Hepatocyte (in vitro differentiated cells): Measurements from ENCODE around the gene GIMD1. TPM values are rescaled to one million over a fixed set of nuclear protein-coding genes. Genes with fewer than 3 reads are reported as not detected.

Experiments
- DNase-seq: peaks from one replicate; pipeline ENCODE4 v3.0.0-alpha.2; 2016; ENCODE audit warnings: low spot score
- H2AFZ ChIP-seq: fragments of 200-600 bp; sonication (generic); 2 replicates; pipeline ENCODE4 v1.6.0; 2016; ENCODE audit warnings: antibody characterized with exemption, mild to moderate bottlenecking
- H3K27ac ChIP-seq: fragments of 200-600 bp; sonication (generic); 2 replicates; pipeline ENCODE4 v1.5.1; 2016; ENCODE audit warnings: mild to moderate bottlenecking
- H3K27me3 ChIP-seq: fragments of 200-600 bp; sonication (generic); 2 replicates; pipeline ENCODE4 v1.6.1; 2016
- H3K36me3 ChIP-seq: fragments of 200-600 bp; sonication (generic); replicated peaks from 2 replicates; pipeline ENCODE4 v1.5.1; 2016; ENCODE audit warnings: low read depth; ENCODE audit not compliant: insufficient read depth
- H3K4me1 ChIP-seq: fragments of 200-600 bp; sonication (generic); 2 replicates; pipeline ENCODE4 v1.5.1; 2016; ENCODE audit warnings: mild to moderate bottlenecking, moderate library complexity; ENCODE audit not compliant: insufficient read depth
- H3K4me2 ChIP-seq: fragments of 200-600 bp; sonication (generic); 2 replicates; pipeline ENCODE4 v1.6.0; 2016
- H3K4me3 ChIP-seq: fragments of 200-600 bp; sonication (generic); 2 replicates; pipeline ENCODE4 v1.5.1; 2016; ENCODE audit warnings: mild to moderate bottlenecking
- H3K79me2 ChIP-seq: fragments of 200-600 bp; sonication (generic); 2 replicates; pipeline ENCODE4 v1.6.0; 2017; ENCODE audit warnings: mild to moderate bottlenecking
- H3K9me2 ChIP-seq: fragments of 200-600 bp; sonication (generic); replicated peaks from 2 replicates; pipeline ENCODE4 v1.6.0; 2017; ENCODE audit warnings: mild to moderate bottlenecking; ENCODE audit not compliant: insufficient read depth
- H3K9me3 ChIP-seq: fragments of 200-600 bp; sonication (generic); 2 replicates; pipeline ENCODE4 v1.5.1; 2016; ENCODE audit warnings: low read depth, mild to moderate bottlenecking
- H4K20me1 ChIP-seq: fragments of 200-600 bp; sonication (generic); 2 replicates; pipeline ENCODE4 v1.6.0; 2016; ENCODE audit warnings: mild to moderate bottlenecking; ENCODE audit not compliant: insufficient read depth, poor library complexity, severe bottlenecking
- EZH2 ChIP-seq: fragments of 200-600 bp; sonication (generic); IDR thresholded peaks from 2 replicates; pipeline ENCODE4 v1.6.1; 2016; ENCODE audit warnings: antibody characterized with exemption, mild to moderate bottlenecking, borderline replicate concordance
- EZH2phosphoT487 ChIP-seq: fragments of 200-600 bp; sonication (generic); IDR thresholded peaks from one replicate; pipeline ENCODE4 v1.6.1; 2018; ENCODE audit warnings: antibody characterized with exemption, mild to moderate bottlenecking, low read depth, moderate library complexity; ENCODE audit not compliant: unreplicated experiment, severe bottlenecking
- WGBS: methylation state at CpG from one replicate; pipeline ENCODE4 v1.1.6; 2016; ENCODE audit warnings: low lambda C conversion rate; ENCODE audit errors: missing lambda C conversion rate; 5-methylcytosine and 5-hydroxymethylcytosine counted together
- polyA plus RNA-seq: library from polyadenylated mRNA; unstranded; fragments of >200 nt; fragmentation: Nextera tagmentation; extraction: Ambion mirVana; gene quantifications from 2 replicates; pipeline ENCODE4 v1.2.1, GENCODE V29; 2016
- total RNA-seq: library from RNA; depleted of rRNA; stranded (reverse); fragments of >200 nt; gene quantifications from 2 replicates; pipeline ENCODE4 v1.2.3, GENCODE V29; 2014
- TF ChIP-seq, protein P1 (sequence below): fragments of 200-600 bp; sonication (generic); IDR thresholded peaks from 2 replicates; pipeline ENCODE4 v1.5.1; 2016; ENCODE audit warnings: antibody characterized with exemption, mild to moderate bottlenecking; ENCODE audit not compliant: poor library complexity

Gene GIMD1
- total and polyA plus RNA-seq, 2 experiments from 2014 or later, result not detected

GRCh38 chr4:106353786-106354185 is 14.8 kb downstream of the GIMD1 start:
- no peaks in the 10 kb centered on the region for H3K4me1 ChIP-seq
- no peaks in the 10 kb centered on the region for H3K79me2 ChIP-seq
- H4K20me1 ChIP-seq, result no peaks in the 10 kb centered on the region
- H2AFZ ChIP-seq, result no peak overlapping the region
- no peak overlapping the region for H3K27ac ChIP-seq
- no peak for DNase-seq
- H3K9me2 ChIP-seq, result no peaks in the 10 kb centered on the region
- TF ChIP-seq, protein P1, sequence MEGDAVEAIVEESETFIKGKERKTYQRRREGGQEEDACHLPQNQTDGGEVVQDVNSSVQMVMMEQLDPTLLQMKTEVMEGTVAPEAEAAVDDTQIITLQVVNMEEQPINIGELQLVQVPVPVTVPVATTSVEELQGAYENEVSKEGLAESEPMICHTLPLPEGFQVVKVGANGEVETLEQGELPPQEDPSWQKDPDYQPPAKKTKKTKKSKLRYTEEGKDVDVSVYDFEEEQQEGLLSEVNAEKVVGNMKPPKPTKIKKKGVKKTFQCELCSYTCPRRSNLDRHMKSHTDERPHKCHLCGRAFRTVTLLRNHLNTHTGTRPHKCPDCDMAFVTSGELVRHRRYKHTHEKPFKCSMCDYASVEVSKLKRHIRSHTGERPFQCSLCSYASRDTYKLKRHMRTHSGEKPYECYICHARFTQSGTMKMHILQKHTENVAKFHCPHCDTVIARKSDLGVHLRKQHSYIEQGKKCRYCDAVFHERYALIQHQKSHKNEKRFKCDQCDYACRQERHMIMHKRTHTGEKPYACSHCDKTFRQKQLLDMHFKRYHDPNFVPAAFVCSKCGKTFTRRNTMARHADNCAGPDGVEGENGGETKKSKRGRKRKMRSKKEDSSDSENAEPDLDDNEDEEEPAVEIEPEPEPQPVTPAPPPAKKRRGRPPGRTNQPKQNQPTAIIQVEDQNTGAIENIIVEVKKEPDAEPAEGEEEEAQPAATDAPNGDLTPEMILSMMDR, result no peak
- TF ChIP-seq EZH2phosphoT487 (no peak), EZH2 (no peak)
- H3K36me3 ChIP-seq, result no peaks in the 10 kb centered on the region
- no peaks in the 10 kb centered on the region for H3K27me3 ChIP-seq
- H3K9me3 ChIP-seq, result no peaks in the 10 kb centered on the region
- H3K4me3 ChIP-seq, result no peak overlapping the region
- H3K4me2 ChIP-seq, result no peak overlapping the region
- 92% methylated on average over 1 of the region's 1 CpG for WGBS

DNA sequence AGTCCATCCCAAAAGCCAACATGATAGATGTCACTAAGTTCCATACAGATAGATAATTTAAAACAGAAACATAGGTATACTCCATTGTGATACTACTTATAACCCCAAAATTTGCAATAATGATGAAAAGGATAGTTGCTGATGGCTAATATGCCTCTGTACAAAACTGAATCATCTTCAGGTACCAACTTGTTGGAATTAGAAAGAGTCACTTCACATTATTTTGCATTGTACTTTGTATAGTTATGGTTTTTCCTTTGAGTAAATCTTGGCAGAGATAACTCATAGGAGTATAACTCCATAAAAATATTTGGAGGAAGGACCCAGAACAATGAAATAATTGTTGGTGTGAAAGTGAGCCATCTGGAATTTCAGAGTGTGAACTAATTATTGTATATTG is 17.6 kb downstream of the GIMD1 start:
- H3K9me3 ChIP-seq, result no peaks in the 10 kb centered on the region
- no peaks in the 10 kb centered on the region for H3K27me3 ChIP-seq
- no peaks in the 10 kb centered on the region for H3K36me3 ChIP-seq
- peaks cover 2% of the 10 kb centered on the region for H3K79me2 ChIP-seq
- no peaks in the 10 kb centered on the region for H3K4me1 ChIP-seq
- no peak overlapping the region for H3K27ac ChIP-seq
- no peak for DNase-seq
- TF ChIP-seq, protein P1, result no peak
- no peak for TF ChIP-seq EZH2
- no peak for TF ChIP-seq EZH2phosphoT487
- no peaks in the 10 kb centered on the region for H4K20me1 ChIP-seq
- no peak overlapping the region for H3K4me2 ChIP-seq
- H3K4me3 ChIP-seq, result no peak overlapping the region
- no peak overlapping the region for H2AFZ ChIP-seq
- H3K9me2 ChIP-seq, result no peaks in the 10 kb centered on the region

DNA sequence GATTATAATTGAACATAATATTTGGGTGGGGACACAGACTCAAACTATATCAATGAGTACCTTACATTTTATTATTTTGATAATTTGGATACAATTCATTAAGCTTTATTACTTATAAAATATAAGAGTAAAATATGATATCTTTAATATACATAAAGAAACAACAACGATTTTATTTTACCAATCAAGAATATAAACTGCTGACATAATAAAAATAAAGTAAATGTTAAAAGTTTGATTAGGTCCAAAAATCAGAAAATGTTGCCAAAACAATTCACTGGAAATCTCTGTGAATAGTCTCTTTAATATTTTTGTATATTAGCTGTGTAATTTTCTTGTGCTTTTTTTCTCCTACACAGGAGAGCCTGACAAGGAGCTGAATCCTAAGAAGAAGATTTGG is 21.4 kb downstream of the GIMD1 start:
- Histone ChIP-seq H3K4me3 (no peak overlapping the region), H4K20me1 (no peaks in the 10 kb centered on the region), H3K36me3 (no peaks in the 10 kb centered on the region), H3K9me3 (no peaks in the 10 kb centered on the region), H3K27ac (no peak overlapping the region), H3K4me1 (no peaks in the 10 kb centered on the region), H3K79me2 (peaks cover 16% of the 10 kb centered on the region), H3K4me2 (no peak overlapping the region), H3K9me2 (no peaks in the 10 kb centered on the region), H3K27me3 (no peaks in the 10 kb centered on the region), H2AFZ (no peak overlapping the region)
- no peak for TF ChIP-seq EZH2phosphoT487
- TF ChIP-seq, protein P1, result no peak
- no peak for TF ChIP-seq EZH2
- 100% methylated on average over 1 of the region's 1 CpG for WGBS
- DNase-seq, result no peak

GRCh38 chr4:106344647-106344970 is 24.0 kb downstream of the GIMD1 start:
- H3K4me1 ChIP-seq, result no peaks in the 10 kb centered on the region
- H3K27ac ChIP-seq, result peak overlapping the region; percentile 14
- H3K9me2 ChIP-seq, result no peaks in the 10 kb centered on the region
- H2AFZ ChIP-seq, result no peak overlapping the region
- H3K36me3 ChIP-seq, result no peaks in the 10 kb centered on the region
- no peaks in the 10 kb centered on the region for H4K20me1 ChIP-seq
- H3K79me2 ChIP-seq, result peaks cover 42% of the 10 kb centered on the region
- DNase-seq, result no peak
- no peak overlapping the region for H3K4me3 ChIP-seq
- TF ChIP-seq EZH2phosphoT487, result no peak
- no peak for TF ChIP-seq EZH2
- TF ChIP-seq, protein P1, result no peak
- no peaks in the 10 kb centered on the region for H3K27me3 ChIP-seq
- 75% methylated on average over 1 of the region's 1 CpG for WGBS
- peak overlapping the region; percentile 25 for H3K4me2 ChIP-seq
- H3K9me3 ChIP-seq, result no peaks in the 10 kb centered on the region
